Measurements from ENCODE around the gene SPEN.

The SPEN gene

GRCh38 chr1:15960808-15961207 lies 113.3 kb downstream of the SPEN start:
- no peak for DNase-seq (ENCODE audit: low spot score)
- TF ChIP-seq, protein P1, sequence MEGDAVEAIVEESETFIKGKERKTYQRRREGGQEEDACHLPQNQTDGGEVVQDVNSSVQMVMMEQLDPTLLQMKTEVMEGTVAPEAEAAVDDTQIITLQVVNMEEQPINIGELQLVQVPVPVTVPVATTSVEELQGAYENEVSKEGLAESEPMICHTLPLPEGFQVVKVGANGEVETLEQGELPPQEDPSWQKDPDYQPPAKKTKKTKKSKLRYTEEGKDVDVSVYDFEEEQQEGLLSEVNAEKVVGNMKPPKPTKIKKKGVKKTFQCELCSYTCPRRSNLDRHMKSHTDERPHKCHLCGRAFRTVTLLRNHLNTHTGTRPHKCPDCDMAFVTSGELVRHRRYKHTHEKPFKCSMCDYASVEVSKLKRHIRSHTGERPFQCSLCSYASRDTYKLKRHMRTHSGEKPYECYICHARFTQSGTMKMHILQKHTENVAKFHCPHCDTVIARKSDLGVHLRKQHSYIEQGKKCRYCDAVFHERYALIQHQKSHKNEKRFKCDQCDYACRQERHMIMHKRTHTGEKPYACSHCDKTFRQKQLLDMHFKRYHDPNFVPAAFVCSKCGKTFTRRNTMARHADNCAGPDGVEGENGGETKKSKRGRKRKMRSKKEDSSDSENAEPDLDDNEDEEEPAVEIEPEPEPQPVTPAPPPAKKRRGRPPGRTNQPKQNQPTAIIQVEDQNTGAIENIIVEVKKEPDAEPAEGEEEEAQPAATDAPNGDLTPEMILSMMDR (IDR thresholded peaks at IDR 0.05; ENCODE audit: extremely low read depth, insufficient read depth, missing control alignments), result no peak
- in situ Hi-C loops (cut with MboI; ENCODE audit: low pct_unique_long_range_greater_than_20kb, low sequenced_read_pairs, unreplicated experiment), result no loop called here

GRCh38 chr1:15961492-15961891 lies 114.0 kb downstream of the SPEN start:
- TF ChIP-seq, protein P1 (IDR thresholded peaks at IDR 0.05; ENCODE audit: extremely low read depth, insufficient read depth, missing control alignments), result no peak
- in situ Hi-C loops (cut with MboI; ENCODE audit: low pct_unique_long_range_greater_than_20kb, low sequenced_read_pairs, unreplicated experiment), result no loop called here
- no peak for DNase-seq (ENCODE audit: low spot score)

DNA sequence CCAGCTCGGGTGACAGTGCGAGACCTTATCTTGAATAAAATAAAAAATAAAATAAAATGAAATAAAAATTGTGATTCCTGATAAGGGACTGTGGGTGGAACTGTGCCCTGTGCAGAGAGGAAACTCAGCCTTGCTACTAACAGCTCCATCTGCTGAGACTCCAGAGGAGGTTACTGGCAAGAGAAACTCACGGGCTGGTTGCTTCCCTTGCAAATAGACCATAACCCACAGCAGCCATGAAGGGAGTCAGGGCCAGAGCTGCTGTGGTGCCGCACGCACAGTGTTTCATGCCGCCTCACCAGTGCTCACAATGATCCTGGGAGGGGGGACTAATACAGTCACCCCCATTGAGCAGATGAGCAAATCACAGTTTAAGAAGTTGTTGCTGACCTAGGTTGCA lies 114.7 kb downstream of the SPEN start:
- no peak for DNase-seq (ENCODE audit: low spot score)
- TF ChIP-seq, protein P1 (IDR thresholded peaks at IDR 0.05; ENCODE audit: extremely low read depth, insufficient read depth, missing control alignments), result no peak
- in situ Hi-C loops (cut with MboI; ENCODE audit: low pct_unique_long_range_greater_than_20kb, low sequenced_read_pairs, unreplicated experiment), result no loop called here

DNA sequence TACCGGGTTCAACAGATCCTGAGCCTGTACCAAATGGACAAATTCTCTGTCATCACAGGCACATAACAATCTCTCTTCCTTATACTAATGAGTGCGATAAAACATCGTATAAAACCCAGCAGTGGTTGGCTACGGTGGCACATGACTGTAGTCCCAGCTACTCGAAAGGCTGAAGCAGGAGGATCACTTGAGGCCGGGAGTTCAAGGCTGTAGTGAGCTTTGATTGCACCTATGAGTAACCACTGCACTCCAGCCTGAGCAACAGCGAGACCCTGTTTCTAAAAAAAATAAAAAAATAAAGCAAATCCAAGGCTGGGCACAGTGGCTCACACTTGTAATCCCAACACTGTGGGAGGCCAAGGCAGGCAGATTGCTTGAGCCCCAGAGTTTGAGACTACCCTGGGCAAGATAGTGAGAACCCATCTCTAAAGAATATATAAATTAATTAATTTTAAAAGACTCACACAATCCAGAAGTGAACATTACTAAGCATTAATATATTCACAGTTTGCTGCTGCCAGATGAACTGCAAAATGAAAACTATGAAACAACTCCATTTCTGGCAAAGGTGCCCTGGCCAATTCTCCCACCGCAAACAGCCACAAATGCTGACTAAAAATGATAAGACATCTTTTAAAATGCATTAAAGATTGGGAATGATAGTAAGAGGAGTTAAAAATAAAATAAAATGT lies 115.3 kb downstream of the SPEN start:
- TF ChIP-seq, protein P1 (IDR thresholded peaks at IDR 0.05; ENCODE audit: extremely low read depth, insufficient read depth, missing control alignments), result no peak
- in situ Hi-C loops (cut with MboI; ENCODE audit: low pct_unique_long_range_greater_than_20kb, low sequenced_read_pairs, unreplicated experiment), result no loop called here
- no peak for DNase-seq (ENCODE audit: low spot score)

DNA sequence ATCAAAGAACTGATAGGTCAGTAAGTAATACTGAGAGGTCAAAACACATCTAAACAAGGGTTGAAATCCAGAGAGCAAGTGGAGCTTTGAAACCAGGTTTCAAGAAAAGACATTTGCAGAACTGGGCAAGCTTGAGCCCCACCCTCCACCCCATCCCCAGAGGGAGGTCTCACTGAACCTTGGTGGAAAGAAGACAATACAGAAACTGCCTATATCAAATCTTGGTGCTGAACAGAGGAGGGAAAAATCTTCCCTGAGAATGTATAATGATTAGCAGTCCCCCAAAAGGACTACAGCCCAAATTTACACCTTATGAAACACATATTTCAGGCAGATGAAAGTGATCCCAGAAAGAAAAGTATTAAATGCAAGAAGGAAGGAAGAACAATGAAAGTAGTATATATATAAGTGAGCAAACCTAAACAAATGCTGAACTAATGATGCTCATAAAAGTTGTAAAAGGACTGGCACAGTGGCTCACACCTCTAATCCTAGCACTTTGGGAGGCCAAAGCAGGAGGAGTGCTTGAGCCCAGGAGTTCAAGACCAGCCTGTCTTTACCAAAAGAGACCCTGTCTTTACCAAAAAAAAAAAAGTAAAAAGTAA lies 116.0 kb downstream of the SPEN start:
- DNase-seq (ENCODE audit: low spot score), result no peak
- in situ Hi-C loops (cut with MboI; ENCODE audit: low pct_unique_long_range_greater_than_20kb, low sequenced_read_pairs, unreplicated experiment), result no loop called here
- TF ChIP-seq, protein P1 (IDR thresholded peaks at IDR 0.05; ENCODE audit: extremely low read depth, insufficient read depth, missing control alignments), result no peak

- in situ Hi-C loops (cut with MboI; ENCODE audit: low pct_unique_long_range_greater_than_20kb, low sequenced_read_pairs, unreplicated experiment), result no loop called here
- TF ChIP-seq, protein P1 (IDR thresholded peaks at IDR 0.05; ENCODE audit: extremely low read depth, insufficient read depth, missing control alignments), result no peak
- DNase-seq (ENCODE audit: low spot score), result no peak
Observed at GRCh38 chr1:15963968-15964648, 116.6 kb downstream of the SPEN start.
